GOT3 (cell line): Measurements from ENCODE around the gene PLCH2.
A peak's percentile ranks its signal among the peaks of the same experiment; 100 is the strongest.

Source experiments
- DNase-seq: peaks from one replicate; lab custom pipeline; 2025; ENCODE audit warnings: mixed read lengths; lab: John Stamatoyannopoulos, UW

The PLCH2 gene

DNA sequence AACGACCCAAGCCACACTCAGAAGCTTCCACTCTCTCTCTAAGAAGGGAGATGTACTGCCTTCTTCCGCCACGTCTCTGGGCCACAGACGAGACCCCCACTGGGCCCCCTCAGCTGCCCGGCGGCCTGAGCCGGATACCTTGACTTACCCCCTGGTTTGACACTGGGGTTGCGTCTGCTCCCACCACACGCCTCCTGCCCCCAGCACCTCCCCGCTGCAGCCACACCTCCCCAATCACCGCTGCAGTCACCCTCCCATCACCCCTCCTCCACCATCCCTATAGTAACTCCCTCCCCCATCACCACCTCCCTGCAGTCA, 39.6 kb downstream of the PLCH2 start:
- no peak for DNase-seq

DNA sequence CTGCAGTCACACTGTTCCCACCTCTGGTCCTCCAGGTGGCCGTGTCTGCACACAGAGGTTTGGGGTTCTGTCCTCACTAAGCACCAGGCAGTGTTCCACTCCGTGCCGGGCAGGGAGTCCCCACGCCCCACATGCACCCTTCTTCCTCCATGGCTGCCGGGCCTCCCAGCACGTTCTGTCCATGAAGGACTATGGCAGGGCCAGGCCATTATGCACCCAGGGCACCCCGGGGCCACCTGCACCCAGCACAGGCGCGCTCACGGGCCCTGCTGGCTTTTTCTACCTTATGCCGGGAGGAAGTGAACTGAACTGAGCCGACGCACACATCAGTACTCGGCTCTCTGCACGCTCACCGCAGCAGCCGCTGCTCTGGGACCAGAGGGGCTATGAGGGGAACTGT, 40.0 kb downstream of the PLCH2 start:
- DNase-seq = no peak

DNA sequence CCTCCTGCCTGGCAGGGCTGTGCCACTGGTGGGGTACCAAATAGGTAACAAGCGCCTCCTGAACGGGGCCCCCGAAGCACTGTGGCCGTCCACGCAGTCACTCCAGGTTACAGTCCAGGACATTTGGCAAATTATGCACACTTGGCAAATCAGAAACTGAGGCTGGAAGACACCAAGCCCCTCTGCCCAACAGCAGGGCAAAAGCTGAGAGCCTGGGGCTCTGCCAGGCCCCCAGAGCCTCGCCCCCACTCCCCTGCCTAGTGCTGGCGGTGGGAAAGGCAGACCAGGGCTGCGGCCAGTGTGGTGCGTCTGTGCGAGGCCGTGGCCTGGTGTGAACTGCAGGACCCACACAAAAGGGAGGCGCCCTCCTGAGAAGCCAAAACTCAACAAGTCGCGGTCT, 40.9 kb downstream of the PLCH2 start:
- no peak for DNase-seq

DNA sequence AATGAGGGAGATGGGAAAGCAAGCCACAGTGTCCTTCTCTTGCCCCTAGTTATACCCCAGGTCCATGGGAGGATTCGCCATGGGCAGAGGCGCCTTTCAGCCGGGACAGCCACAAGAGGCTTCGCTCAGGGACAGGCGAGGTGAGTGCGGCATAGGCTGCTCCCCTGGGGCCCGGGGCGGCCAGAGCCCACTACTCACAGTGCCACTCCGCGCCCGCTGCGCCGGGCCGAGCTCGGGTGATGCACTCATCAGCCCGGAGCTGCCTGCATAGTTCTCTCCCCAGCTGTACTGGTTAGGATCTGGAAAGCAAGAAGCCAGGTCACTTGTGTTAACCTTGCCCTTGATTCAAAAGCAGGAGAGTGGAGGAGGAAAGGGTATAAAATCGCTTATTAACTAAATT, 41.9 kb downstream of the PLCH2 start:
- DNase-seq = no peak

DNA sequence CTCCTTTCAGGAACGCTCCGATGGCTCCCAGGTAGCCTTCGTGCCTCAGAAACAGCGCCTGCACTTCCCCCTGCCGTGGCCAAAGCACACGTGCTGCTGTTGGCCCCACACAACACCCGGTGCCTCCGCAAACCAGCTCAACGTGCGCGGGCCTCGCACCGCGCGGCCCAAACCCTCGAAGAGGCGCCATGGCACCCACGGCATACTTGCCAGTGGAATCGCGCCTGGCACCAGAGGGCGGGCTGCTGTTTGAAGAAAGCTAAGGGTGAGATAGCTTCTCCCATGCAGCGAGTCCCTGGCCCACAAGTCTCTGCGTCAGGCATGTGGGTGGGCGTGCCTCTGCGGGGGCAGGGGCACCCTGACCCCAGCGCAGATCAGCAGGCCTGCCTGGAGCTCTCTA, 42.4 kb downstream of the PLCH2 start:
- no peak for DNase-seq

DNA sequence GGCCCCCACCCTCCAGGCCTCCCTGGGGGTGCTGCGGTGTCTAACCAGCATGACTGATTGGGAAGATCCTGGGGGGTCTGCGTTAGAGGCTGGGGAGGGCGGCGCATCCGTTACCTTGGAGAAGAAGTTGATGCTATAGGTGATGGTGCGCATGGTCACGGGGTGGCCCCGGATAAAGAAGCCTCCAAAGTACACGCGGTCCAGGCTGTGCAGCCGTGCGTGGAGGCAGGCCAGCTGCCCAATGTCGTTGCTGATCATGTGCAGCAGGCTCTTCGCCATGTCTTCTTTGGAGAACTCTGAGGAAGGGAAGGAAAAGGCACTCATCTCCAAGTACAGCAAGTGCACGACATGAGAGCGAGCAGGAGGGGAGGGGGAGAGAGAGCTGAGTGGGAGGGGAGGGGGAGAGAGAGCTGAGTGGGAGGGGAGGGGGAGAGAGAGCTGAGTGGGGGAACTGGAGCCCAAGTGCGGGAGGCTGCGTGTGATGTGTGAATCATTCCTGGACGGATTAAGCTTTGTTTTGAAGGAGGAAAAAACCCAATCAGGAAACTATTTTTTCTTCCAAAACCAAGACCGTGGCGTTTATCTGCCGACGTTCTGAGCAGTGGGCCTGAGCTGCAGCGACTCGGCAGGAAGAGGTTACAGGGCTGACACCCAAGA, 43.1 kb downstream of the PLCH2 start:
- DNase-seq = no peak

DNA sequence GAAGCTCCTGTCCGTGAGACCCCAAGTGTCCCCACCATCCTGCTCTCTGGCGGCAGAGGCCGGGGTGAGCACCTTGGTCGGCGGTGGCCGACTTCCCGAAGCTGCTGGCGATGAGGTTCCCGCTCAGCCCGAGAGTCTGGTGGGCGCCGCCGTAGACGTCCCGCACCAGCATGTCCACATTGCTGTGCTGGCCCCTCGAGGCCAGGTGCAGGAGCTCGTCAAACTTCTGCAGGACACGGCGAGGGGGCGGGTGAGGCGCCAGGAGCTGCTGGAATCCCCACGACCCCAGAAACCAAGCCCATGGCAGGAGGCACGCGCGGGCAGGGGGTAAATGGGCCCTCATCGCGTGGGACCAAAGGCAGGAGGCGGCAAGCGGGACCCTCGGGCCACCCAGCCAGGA, 43.6 kb downstream of the PLCH2 start:
- DNase-seq = no peak

DNA sequence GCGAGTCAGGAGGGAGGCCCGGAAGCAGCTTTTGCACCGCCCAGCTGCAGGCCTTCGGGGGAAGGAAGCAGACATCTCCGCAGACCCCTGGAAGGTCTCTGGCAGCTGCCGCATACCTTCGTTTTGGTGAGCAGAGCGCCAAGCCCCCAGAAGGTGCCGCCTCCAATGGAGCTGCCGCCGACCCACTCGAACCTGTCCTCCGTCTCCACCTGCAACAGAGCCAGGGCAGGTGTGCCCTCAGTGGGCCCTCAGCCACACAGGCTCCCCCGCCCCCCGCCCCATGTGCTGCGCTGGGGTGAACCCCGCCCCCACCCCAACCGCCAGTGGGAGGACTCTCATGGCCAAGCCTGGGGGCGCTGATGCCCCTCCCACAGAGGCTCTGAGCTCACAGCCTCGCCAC, 44.1 kb downstream of the PLCH2 start:
- DNase-seq = no peak

DNA sequence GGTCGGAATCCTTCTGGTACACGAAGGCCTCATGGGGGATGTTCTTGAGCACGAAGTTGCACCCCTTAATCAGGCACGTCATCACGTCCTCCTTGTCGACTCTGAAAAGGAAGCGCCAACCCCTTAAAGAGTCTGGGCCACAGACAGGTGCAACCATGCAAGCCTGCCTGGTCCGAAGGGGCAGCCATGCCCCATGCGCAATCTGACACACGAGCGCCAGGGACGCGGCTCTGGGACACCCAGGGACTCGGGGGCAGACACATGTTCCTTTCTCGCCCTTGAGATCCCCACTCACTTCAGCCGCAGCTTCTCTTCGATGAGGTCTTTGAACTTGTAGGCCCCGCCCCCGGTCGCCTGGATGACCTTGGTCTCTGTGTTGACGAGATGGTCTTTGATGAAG, 44.7 kb downstream of the PLCH2 start:
- no peak for DNase-seq

DNA sequence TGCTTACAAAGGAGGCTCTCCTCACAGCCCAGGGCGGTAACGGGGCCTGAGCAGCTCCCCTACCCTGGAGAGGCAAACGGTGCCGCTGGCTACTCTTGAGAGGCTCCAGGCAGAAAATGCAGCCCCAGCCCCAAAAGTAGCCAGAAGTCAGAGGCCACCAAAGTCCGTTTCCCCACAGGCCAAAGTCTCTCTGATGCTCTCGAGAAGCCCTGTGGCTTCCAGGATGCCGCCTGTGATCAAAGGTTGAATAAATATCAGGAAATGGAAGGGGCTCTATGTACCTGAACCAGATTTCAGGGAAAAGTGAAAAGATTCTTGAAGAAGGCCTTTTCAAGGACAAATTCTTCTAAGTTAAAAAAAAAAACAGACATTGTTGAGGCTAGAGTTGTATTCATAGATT, 46.1 kb downstream of the PLCH2 start:
- DNase-seq = no peak

DNA sequence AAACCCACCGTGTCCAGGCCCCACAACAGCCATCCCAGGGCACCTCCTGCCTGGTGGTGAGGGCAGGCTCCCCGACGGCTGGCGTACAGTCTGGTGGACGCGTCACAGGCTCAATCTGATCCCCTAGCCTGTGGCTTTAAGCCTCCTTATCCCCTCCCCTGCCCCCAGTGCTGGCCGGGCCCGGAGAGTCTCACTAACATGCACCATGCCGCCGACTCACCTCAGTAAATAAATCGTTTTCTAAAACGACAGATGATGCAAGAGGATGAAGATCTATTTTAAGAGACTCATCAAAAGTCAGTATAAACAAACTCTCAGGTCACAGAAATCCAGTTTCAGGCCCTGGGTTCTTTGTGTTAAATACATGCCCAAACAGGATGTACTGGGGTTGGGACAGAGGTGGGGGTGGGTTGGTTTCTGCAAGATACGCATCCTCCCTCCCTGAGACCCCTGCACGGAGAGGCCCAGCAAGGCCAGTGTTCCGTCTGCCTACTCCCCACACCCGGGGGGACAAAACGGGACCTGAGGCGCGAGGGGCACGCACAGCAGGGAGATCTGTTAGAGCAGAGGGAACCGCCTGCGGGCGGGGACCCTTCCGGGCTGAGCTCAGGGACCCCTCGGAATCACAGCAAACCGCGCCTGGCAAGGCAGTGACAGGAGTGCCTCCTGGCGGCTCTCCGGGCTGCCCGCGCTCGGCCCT, 47.3 kb downstream of the PLCH2 start:
- no peak for DNase-seq

DNA sequence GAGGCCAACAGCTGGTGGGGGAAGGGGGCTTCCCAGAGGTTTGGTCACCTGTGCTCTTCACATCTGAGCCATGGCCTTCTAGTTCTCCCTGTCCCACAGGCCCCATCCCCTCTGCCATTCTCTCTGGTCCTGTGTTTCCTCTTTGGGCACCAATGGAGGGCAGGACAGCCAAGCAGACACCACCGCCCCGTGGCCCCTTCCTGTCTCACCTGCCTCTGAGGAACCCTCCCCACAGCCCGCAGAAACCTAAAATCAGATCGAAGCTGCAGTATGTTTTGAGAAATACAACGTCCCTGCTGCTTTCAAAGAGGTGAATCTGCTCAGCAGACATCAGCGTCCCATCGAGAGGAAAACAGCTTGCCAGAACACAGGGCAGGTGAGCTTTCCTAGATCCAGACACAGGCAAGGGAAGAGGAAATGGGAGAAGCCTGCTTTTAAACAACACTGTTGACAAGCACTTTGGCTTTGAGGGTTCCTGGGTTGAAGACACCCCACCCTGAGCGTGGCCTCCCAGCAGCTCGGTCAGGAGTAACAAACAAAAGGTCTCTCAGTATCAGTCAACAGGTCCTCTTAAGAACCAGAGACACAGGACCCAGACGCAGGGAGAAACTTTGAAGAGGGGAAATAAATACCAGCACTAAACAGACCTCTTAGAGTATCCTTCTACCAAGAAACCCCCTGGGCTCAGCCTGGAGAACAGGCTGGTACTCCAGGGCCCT, 48.0 kb downstream of the PLCH2 start:
- no peak for DNase-seq

DNA sequence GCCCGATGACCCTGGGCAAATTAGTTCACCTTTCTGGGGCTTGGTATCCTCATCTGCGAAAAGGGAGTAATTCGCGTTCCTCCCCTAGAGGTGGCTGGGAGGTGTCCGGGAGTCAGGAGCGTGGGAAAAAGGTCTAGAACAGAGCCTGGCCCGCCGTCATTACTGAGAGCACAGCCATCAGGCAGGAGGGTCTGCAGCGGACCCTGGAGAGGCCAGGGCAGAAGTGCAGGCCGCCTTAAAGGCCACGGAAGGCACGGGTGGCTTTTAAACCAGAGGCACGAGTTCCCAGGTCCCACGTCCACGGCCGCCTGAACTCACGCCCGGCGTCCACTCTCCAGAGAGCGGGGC, 49.5 kb downstream of the PLCH2 start:
- DNase-seq = no peak

DNA sequence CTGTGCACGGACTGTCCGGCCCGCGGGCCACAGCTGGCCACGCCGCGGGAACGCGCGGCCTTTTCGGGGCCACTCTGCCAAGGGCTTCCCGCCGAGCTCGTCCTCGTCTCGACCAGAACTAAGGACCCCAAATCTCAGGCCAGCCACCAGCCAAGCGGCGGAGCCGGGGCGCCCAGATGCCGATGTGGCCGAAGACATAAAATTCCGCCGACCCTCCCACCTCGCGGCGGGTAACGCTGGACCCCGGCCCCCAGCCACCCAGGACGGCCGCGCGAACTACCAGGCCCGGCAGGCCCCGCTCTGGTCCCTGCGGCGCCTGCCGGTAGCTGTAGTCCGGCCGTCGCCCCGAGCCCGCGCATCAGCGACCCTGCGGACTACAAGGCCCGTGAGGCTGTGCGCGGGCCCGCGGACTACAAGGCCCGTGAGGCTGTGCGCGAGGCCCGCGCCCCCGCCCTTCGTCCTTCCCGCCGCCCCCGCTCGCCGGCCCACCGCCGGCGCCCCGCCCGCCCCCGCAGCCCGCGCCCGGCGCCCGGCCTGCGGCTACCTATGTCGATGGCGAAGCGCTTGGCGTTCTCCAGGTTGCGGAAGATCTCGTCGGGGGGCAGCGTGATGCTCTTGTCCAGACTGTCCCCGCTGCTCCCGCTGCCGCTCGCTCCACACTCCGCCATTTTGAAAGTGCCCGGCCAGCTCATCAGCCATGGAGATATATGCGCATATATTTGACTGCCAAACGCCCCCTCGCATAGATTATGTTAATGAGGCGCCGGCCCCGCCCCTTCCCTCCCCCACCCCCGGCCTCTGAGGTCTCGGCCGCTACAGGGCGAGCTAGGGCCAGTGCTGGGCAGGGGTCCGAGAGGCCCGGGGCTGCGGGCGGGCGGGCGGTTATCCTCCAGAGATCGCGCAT, 50.1 kb downstream of the PLCH2 start, which contains the start of gene PANK4:
TSS of gene PANK4 (minus strand) at position 677 of the 904 bp plus-strand sequence. CDS start at position 668, 9 bp downstream.
- peak; percentile 58 for DNase-seq

DNA sequence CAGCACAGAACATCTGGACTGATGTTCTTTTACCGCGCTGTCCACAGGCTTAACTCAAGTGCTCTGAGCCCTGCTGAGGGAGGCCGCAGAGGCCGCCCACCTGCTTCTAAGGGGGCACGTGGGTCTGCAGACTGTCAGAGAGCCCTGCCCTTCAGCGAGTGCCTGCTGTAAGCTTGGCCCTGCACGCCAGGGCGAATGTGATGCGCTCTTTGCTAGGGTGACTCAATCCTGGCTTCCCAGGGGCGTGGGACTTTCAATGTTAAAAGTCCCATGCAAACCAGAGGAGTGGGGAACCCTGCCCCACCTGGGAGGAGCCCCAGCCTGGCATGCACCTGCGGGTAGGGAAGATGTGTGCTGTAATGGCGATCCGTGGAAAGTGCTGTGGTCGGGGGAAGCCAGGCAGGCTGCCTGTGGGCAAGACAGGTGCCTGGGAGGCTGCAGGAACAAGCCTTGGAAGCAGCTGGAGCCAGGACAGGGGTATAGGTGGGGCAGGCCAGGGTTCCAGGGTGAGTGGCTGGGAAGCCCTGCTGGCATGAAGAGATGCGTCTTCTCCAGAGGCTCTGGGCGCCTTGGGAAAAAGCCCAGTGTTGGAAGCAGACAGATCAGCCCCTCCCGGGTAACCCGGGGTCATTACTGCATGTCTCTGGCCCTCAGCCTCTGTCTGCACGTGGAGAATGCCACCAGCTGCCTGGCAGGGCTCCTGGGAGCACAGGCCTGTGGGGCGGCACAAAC, 50.9 kb downstream of the PLCH2 start:
- no peak for DNase-seq

DNA sequence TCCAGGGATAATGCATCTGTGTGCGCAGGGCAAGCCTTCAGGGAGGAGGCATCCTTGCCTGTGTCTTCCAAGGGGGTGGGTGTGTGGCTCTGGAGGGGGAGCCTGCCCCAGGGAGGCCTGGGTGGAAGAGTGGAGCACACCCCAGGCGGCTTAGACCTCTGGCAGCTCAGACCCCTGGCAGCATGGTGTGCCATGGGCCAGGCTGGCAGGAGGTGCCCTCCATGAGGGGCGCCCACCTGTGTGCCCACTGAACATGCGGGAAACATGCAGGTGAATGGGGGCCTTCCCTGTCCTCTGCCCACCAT, 51.4 kb downstream of the PLCH2 start:
- DNase-seq = no peak

DNA sequence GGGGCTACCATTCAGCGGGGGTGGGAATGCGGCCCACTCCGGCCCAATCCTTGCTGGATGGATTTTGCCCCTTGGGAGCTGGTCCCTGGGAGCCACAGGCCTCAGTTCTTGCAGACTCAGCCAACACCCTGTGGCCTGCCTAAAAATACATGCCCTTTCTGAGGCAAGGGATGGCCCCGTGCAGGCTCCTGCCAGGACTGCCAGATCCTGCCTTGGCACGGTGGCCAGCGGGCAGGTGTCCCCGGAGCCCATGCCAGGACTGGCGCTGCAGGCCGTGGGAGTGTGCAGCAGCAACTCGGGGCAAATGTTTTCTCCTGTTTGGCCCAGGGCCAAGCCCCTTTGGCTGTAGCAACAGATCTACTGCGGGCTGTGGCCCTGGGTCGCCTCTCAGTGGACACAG, 51.9 kb downstream of the PLCH2 start:
- no peak for DNase-seq

DNA sequence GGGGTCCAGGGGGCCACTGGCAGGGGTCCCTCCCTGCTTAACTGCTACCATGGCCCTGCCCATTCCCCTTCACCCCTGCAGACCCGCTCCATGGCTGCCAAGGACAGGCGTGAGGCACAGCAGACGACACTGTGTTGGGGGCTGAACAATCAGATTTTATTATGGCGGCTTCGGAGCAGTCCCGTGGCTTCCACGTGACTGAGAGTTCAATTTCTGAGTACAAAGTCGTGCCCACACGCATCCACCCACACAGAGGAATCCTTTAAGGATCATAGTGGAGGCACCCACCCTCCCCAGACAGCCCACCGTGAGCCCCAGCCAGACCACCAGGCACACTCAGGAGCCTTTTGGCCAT, 52.5 kb downstream of the PLCH2 start:
- DNase-seq = no peak

DNA sequence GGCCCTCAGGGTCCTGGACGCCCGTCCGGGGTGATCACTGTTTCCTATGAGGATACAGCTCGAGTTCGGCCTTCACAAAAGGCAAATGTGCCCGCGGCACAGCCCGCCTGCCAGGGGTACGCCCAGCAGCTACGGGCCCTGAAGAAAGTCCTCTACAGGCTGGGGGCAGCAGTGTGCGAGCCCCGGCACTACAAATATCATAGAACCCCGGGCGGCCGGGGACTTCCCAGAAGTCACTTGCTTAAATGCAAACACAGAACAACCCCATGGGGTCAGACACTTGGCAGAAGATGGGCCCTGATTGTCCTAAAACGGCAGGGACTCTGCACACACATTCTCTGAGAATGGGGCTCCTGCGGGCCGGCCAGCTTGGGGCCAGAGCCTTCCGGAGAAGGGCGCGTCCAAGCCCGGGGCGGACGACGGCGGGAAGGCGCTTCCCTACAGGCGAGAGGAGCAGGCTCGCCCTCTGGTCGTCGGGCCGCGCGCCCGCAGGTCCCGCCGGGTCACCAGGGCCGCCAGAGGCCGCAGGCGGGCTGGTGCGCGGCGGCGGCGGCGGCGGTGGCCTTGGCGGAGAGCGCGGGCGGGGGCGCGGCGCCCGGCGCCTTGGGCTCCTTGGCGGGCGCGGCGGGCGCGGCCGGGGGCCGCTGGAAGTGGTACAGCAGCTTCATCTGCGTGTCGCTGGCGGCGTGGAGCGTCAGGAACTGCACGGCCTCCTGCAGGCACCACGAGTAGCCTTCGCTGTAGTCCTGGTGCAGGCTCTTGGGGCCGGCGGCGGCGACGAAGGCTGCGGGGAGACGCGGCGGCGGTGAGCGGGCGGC, 53.1 kb downstream of the PLCH2 start:
- DNase-seq = no peak

DNA sequence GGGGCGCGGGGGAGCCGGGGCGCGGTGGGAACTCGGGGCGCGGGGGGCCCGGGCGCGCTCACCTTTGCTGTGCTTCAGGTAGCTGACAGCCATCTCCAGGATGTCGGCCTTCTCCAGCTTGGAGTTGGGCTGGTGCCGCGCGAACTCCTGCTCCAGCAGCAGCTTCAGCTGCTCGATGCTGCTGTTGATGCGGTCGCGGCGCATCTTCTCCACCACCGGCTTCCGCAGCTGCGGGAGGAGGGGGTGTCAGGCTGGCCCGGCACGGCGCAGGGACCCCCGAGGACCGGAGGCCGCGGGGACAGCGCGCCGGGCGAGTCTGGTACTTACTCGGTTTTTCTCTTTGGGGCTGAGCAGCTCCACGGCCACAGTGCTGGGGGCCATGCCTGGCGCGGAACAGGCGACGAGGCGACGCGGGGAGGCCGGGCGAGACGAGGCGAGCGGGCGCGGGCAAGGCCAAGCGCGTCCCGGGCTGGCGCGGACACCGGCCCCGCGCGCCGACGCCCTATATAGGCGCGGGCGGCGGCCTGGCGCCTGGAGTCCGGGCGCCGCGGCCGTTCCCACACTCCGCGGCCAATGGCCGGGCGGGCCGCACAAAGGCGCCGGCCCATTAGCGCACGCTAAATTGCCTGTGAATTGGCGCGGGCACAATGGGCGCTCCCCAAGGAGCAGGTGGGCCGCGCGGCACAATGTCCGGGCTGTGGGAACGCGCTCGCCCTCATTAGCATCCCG, 53.9 kb downstream of the PLCH2 start, which contains the start of gene HES5:
TSS of gene HES5 (minus strand) at position 480 of the 729 bp plus-strand sequence. CDS start at position 381, 99 bp downstream.
- no peak for DNase-seq
